ENCODE measurements around the gene AOC2. TPM values are rescaled to one million over a fixed set of nuclear protein-coding genes. Genes with fewer than 3 reads are reported as not detected.
A peak's percentile ranks its signal among the peaks of the same experiment; 100 is the strongest.

The AOC2 gene
- total RNA-seq, 1 experiment from 2014 or later, result 11.0 TPM

GRCh38 chr17:42845918-42846593 is 1.7 kb downstream of the AOC2 start:
- TF ChIP-seq AFF4 (CRISPR knock-in tag; IDR thresholded peaks at IDR 0.05; ENCODE audit: borderline replicate concordance) (no peak), STAT6 (CRISPR knock-in tag; conservative IDR thresholded peaks at IDR 0.05; ENCODE audit: low read depth) (no peak), NR3C1 (CRISPR knock-in tag; conservative IDR thresholded peaks at IDR 0.05; ENCODE audit: low read depth) (no peak), GTF2I (CRISPR knock-in tag; conservative IDR thresholded peaks at IDR 0.05) (no peak), ZNF263 (CRISPR knock-in tag; IDR thresholded peaks at IDR 0.05; ENCODE audit: low read depth) (no peak), ESRRA (CRISPR knock-in tag; IDR thresholded peaks at IDR 0.05; ENCODE audit: borderline replicate concordance) (no peak), ETV6 (CRISPR knock-in tag; IDR thresholded peaks at IDR 0.05) (no peak), MAX (CRISPR knock-in tag; IDR thresholded peaks at IDR 0.05) (no peak), ZNF138 (CRISPR knock-in tag; conservative IDR thresholded peaks at IDR 0.05) (no peak), SMAD4 (CRISPR knock-in tag; IDR thresholded peaks at IDR 0.05) (no peak)
- H3K4me1 Mint-ChIP-seq, result no peaks in the 10 kb centered on the region; the same call in 1 of the 2 replicates
- POLR2A ChIA-PET, result interaction anchor here (0.5 to 1.4 kb wide), 3 partner anchors 13 to 152 kb away, joined by 3 read pairs; partner anchors contain the start of gene PSME3
- ATAC-seq (no peak), DNase-seq (ENCODE audit: low spot score) (no peak)
- H3K27ac Mint-ChIP-seq, result no peak overlapping the region
- H3K9me3 Mint-ChIP-seq, result no peaks in the 10 kb centered on the region
- no peaks in the 10 kb centered on the region for H3K27me3 Mint-ChIP-seq (ENCODE audit: low read depth)
- CTCF ChIA-PET, result interaction anchor here (1.0 to 4.5 kb wide), 2 partner anchors 83 to 92 kb away, joined by 3 to 52 read pairs; no protein-coding TSS in a partner anchor
- H3K36me3 Mint-ChIP-seq, result peaks cover 42% of the 10 kb centered on the region
- H3K4me3 Mint-ChIP-seq, result no peak overlapping the region

GRCh38 chr17:42846594-42847280 is 2.4 kb downstream of the AOC2 start:
- ATAC-seq, result no peak
- CTCF ChIA-PET, result interaction anchor here (0.7 to 1.6 kb wide), 2 partner anchors 82 to 151 kb away, joined by 3 to 4 read pairs; partner anchors contain the start of gene RPL27
- no peaks in the 10 kb centered on the region for H3K27me3 Mint-ChIP-seq (ENCODE audit: low read depth)

GRCh38 chr17:42848093-42848492 is 3.7 kb downstream of the AOC2 start:
- no peak overlapping the region for H3K4me3 Mint-ChIP-seq
- H3K27ac Mint-ChIP-seq, result no peak overlapping the region
- no peak for TF ChIP-seq HMGXB4 (CRISPR knock-in tag; IDR thresholded peaks at IDR 0.05)
- no peaks in the 10 kb centered on the region for H3K9me3 Mint-ChIP-seq
- H3K36me3 Mint-ChIP-seq, result peaks cover 23% of the 10 kb centered on the region
- no peaks in the 10 kb centered on the region for H3K27me3 Mint-ChIP-seq (ENCODE audit: low read depth)
- POLR2A ChIA-PET, result interaction anchor here (0.6 kb wide), 2 partner anchors 86 to 252 kb away, joined by 3 read pairs; no protein-coding TSS in a partner anchor
- CTCF ChIA-PET, result interaction anchor here (0.6 to 3.3 kb wide), 5 partner anchors 24 to 212 kb away, joined by 3 to 19 read pairs (median 5); partner anchors contain the start of genes BECN1 and RPL27
- H3K4me1 Mint-ChIP-seq, result no peaks in the 10 kb centered on the region; the same call in 1 of the 2 replicates
- ATAC-seq (no peak), DNase-seq (ENCODE audit: low spot score) (no peak)

More at GRCh38 chr17:42846594-42847280, 2.4 kb downstream of the AOC2 start:
- Mint-ChIP-seq H3K36me3 (peaks cover 35% of the 10 kb centered on the region), H3K9me3 (no peaks in the 10 kb centered on the region), H3K4me1 (no peaks in the 10 kb centered on the region; the same call in 1 of the 2 replicates), H3K4me3 (no peak overlapping the region), H3K27ac (no peak overlapping the region)
- TF ChIP-seq GABPB1 (CRISPR knock-in tag; IDR thresholded peaks at IDR 0.05) (0 out of 2 replicates have a peak, but pooled peaks have one; percentile 13), NFATC4 (CRISPR knock-in tag; IDR thresholded peaks at IDR 0.05) (no peak)
- no peak for DNase-seq (ENCODE audit: low spot score)
- POLR2A ChIA-PET, result no interaction called here
